GM18511 (cell line): ENCODE results near the gene CTIF.

Experiments
- ATAC-seq: cut with Tn5 transposase; IDR thresholded peaks from one replicate; pipeline ENCODE4 v1.9.1; 2021; ENCODE audit warnings: mild to moderate bottlenecking, moderate library complexity; ENCODE audit not compliant: unreplicated experiment

CTIF gene

GRCh38 chr18:48838166-48838775 lies 299.4 kb downstream of the CTIF start:
- ATAC-seq: no peak

- no peak for ATAC-seq
These were observed 300.3 kb downstream of the CTIF start for GRCh38 chr18:48838921-48839818.

- no peak for ATAC-seq
These were observed 301.1 kb downstream of the CTIF start for GRCh38 chr18:48839819-48840490.

GRCh38 chr18:48840491-48840877 lies 301.7 kb downstream of the CTIF start:
- ATAC-seq: no peak

GRCh38 chr18:48841381-48842258 lies 302.8 kb downstream of the CTIF start:
- ATAC-seq: no peak

GRCh38 chr18:48842259-48843061 lies 303.6 kb downstream of the CTIF start:
- peak; percentile 56 for ATAC-seq

- no peak for ATAC-seq
These were observed 304.3 kb downstream of the CTIF start for GRCh38 chr18:48843162-48843561.

GRCh38 chr18:48843596-48843995 lies 304.8 kb downstream of the CTIF start:
- no peak for ATAC-seq

GRCh38 chr18:48844271-48844670 lies 305.4 kb downstream of the CTIF start:
- ATAC-seq: no peak

- no peak for ATAC-seq
These were observed 306.3 kb downstream of the CTIF start for GRCh38 chr18:48845174-48845573.

GRCh38 chr18:48846423-48846932 lies 307.6 kb downstream of the CTIF start:
- no peak for ATAC-seq

GRCh38 chr18:48847807-48848486 lies 309.1 kb downstream of the CTIF start:
- no peak for ATAC-seq

GRCh38 chr18:48848641-48849143 lies 309.9 kb downstream of the CTIF start:
- ATAC-seq: no peak

- no peak for ATAC-seq
These were observed 312.2 kb downstream of the CTIF start for GRCh38 chr18:48850822-48851598.

GRCh38 chr18:48851599-48851960 lies 312.7 kb downstream of the CTIF start:
- no peak for ATAC-seq

- ATAC-seq: no peak
These were observed 313.5 kb downstream of the CTIF start for GRCh38 chr18:48852292-48852691.

- no peak for ATAC-seq
These were observed 314.0 kb downstream of the CTIF start for GRCh38 chr18:48852794-48853193.

GRCh38 chr18:48853588-48853987 lies 314.8 kb downstream of the CTIF start:
- no peak for ATAC-seq
